NCI-H2081 treated with DMSO at 0.1 percent for 48 hours (cell line): ENCODE data around the gene DPM2.

ENCODE experiments used
- DNase-seq: peaks from one replicate; lab custom pipeline; 2025; lab: John Stamatoyannopoulos, UW

Gene DPM2

DNA sequence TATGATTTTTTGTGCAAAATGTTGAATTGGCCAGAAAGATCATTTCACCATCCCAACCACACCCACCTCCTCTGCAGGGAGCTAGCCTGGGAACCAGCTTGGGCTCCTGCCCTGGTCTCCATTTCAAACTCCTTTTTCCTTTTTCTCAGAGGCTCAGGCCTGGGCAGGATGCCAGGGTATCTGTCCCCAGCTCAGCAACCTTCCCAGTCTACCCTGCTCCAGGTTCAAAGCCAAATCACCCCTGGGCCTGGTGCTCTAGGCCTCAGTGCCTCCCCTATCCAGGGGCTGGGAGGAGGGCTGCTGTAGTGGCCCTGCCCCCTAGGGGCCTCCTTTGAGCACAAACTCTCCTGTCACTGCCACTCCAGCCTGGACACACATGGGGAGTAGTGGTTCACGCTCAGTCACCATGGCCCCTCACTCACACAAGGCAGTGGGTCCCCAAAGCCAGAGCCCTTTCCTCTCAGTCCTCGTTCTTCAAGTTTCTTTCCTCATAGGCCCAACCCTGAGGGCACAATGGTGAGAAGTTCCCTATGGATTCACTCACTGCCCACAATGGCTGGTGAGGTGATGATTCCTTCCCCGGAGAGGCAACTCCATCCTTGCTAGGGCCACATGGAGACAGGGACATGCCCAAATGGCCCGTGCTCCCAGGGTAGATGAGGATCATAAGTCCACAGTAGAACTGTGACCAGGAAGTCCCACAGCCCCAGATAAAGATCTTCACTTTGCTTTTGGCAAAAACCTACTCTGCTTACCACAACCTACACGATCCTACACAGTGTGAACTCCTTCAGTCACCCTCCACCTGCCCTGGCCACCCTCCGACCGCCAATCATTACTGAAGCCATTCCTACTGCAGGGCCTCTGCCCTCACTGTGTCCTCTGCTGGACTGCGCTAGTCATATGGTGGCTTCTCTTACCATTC, 19.2 kb downstream of the DPM2 start:
- DNase-seq, result no peak

DNA sequence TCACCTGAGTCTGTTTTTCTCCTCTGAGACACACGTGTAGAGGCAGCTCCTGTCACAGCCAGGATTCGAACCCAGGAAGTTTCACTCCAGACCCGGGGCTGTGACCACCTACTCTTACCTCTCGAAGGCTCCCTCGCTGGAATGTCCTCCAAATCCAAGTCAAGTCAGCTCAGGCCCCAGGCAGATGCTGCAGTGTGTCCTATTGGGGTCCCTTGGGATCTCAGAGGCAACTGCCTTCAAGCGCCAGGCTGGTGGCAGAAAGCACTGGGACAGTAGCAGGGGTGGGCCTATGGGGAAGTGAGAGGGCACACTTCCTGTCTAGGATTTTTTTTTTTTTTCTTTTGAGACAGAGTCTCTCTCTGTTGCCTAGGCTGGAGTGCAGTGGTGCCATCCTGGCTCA, 20.1 kb downstream of the DPM2 start:
- DNase-seq, result no peak

DNA sequence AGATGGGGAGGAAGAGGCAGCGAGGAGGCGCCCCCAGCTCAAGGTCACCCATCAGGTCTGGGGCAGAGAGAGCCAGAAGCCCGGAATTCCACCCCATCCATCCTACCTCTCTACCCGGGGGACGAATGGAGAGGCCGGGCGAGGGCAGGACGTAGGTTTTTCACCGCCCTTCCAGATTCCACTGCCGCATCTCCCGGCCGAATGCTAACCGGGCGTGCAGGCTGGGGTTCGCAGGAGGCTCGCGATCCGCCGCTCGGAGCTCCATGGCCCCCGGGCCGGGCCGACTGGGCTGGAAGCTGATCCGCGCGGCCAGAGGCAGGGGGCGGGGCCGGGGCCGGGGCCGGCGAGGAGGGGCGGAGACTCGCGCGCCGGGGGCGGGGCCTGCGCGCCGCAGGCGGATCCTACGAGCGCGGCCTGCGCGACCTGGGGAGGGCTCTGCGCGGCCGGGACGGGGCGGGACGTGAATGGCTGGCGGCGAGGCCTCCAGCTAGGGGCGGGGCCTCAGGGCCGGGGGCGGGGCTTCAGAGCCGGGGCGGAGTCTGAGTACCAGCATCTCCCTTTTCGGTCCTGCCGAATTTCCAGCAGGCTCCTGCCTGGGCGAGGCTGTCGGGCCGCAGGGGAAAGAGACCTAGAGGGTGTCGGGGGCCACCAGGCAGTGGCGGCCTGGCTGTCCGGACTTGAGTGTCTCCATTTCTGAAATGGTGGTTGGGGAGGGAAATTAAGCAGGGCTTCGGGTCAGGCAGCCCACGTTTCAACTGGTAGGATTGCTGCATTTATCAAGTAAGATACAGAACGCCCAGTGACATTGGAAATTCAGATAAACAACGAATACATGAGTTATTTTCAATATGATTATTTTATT, 20.7 kb downstream of the DPM2 start, which contains the start of gene ST6GALNAC4:
Gene ST6GALNAC4, minus strand, starts transcription at position 322 of the 862 bp plus-strand sequence. CDS start 622 bp downstream, outside the sequence.
- no peak for DNase-seq

DNA sequence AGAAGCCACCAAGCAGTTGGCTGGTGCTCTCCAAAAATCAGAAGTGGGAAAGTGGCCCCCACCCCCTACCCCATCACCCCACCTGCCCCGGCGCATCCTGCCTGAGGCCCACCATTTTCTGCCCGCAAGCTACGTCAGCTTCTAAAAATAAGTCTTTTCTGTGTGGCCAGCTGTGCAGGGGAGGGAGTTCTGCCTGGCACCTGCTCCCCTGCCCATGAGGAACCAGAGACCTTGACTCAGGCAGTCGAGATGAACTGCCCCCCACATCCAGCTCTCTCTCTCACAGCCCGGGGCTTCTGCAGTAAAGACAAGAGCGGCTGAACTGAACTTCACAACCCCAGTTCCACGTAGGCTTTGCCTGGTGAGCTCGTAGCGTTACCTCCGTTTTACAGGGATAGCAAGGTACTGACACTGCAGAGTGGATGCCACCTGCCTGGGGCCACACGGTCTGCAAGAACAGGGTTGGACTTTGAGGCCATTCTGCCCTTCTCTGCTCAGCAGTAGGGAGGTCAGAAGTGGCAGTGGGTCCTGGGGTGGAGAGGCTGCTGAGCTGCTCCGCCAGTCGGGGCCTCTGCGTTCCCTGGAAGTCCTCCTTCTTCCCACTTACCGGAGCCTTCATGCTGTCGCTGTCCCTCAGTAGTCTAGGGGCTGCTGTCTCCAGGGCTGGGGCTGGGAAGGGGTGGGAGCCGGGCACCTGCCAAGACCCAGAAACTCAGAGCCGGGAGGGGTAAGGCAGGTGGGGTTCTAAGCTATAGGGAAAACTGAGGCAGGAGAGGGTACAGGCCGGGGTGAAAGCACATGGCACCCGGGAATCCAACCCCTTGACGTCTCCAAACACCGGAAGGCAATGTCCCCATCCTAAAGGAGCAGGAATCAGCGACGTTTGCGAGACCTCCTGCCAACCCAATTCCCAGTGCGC, 21.6 kb downstream of the DPM2 start:
- DNase-seq, result no peak

DNA sequence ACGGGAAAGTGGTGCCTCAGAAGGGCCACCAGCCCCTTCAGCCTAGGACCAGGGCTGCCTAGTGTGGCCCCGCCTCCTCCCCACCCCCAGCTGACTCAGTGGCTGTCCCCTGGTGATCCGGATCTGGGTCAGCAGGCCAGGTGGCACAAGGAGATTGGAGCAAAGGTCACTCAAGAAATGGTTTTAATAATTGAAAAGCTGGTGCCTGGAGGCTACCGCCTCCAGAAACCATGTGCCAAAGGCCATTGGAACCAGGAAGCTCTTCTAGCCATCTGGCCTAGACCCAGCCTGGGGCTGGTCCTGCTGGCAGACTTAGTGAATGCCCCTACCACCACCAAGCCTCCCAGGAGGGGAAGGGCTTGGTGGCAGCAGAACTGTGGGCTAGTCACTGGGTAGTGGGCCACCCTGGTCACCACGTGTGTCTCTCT, 22.3 kb downstream of the DPM2 start:
- DNase-seq, result no peak

DNA sequence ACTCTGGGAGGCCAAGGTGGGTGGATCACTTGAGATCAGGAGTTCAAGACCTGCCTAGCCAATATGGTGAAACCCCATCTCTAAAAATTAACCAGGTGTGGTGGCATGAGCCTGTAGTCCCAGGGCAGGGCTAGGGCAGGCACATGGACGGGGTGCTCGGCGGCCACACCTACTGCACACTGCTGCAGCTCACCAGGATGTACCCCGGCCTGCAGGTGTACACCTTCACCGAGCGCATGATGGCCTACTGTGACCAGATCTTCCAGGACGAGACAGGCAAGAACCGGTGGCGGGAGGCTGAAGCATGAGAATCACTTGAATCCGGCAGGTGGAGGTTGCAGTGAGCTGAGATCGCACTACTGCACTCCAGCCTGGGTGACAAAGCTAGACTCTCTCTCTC, 24.0 kb downstream of the DPM2 start:
- no peak for DNase-seq

DNA sequence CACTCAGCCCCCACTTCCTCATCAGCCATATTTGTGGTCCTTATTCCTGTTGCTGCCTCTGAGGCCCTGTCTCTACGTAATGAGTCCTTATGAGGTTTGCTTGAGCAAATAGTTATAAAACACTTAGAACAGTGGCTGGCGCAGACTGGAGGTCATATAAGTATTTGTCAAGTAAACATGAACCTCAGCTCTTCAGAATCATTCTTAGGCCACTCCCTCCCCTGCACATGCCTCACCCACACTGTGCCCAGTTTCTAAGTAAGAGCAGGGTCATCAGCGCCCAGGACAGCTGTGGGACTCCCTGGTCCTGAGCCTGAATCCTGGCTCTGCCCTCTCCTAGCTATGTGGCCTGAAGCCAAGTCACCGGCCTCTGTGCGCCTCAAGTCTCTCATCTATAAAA, 24.8 kb downstream of the DPM2 start:
- no peak for DNase-seq

DNA sequence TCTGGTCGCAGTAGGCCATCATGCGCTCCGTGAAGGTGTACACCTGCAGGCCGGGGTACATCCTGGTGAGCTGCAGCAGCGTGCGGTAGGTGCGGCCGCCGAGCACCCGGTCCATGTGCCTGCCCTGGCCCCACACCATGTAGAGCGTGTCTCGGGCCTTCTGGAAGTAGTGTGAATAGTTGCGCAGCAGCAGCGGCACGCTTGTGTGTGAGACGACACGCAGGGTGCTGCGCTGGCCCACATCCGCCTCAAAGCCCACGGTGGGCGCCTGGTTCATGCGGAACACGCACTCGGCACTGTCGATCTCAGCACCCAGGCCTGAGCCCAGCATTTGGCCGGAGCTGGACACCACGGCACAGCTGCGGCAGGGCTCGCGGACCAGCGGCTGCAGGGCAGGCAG, 25.4 kb downstream of the DPM2 start:
- DNase-seq, result no peak

DNA sequence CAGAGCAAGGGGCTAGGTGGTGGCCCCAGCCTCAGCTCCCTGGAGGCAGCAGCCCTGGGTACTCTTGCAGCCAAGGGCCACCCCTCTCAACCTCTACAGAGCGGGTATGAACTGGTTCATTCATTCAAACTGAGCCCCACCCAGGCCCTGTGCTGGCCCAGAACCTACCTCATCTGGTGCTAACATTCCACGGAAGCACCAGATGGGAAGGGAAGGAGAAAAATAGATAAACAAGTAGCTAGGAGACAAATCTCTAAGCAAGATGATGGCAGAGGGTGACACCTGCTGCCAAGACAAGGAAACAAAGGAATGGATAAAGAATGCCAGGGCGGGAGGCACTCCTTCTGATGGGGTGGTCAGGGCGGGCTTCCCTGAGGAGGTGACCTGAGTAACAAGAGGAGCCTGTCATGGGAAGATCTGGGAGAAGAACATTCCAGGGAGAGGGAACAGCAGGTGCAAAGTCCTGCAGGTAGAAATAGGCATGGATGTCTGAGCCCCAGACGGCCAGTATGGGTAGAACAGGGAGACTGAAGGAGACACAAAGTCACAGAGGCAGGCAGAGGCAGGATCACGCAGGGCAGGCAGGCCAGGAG, 26.9 kb downstream of the DPM2 start:
- no peak for DNase-seq

DNA sequence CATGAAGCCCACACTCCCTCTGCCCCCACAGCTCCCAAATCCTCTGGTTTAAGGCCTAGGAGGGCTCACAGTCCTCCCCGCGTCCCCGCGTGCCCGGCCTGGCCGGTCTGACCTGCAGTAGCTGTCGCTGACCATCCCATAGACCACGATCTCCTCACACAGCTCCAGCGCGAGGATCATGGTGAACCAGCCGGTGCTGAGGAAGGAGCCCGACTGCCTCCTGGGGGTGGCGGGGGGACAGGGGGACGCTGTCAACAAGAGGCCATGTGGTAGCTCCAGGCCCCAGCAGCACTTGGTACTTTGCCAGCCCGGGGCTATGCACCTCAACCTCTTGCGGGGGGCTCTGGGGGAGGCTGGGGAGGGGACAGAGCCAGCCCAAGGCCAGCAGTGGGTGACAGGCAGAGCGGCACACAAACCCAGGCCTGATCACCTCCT, 27.8 kb downstream of the DPM2 start:
- no peak for DNase-seq

DNA sequence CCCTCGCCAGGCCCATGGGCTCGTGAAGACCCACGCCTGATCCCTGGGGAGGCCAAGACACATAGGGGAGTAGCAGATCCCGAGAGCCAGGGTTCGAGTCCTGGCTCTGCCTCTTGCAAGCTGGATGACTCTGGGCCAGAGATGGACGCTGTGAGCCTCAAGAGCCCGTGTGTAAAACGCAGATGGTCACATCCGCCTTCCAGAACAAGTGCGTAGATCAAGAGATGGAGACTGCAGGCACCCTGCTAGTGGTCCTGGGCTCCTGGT, 29.1 kb downstream of the DPM2 start:
- DNase-seq, result no peak

DNA sequence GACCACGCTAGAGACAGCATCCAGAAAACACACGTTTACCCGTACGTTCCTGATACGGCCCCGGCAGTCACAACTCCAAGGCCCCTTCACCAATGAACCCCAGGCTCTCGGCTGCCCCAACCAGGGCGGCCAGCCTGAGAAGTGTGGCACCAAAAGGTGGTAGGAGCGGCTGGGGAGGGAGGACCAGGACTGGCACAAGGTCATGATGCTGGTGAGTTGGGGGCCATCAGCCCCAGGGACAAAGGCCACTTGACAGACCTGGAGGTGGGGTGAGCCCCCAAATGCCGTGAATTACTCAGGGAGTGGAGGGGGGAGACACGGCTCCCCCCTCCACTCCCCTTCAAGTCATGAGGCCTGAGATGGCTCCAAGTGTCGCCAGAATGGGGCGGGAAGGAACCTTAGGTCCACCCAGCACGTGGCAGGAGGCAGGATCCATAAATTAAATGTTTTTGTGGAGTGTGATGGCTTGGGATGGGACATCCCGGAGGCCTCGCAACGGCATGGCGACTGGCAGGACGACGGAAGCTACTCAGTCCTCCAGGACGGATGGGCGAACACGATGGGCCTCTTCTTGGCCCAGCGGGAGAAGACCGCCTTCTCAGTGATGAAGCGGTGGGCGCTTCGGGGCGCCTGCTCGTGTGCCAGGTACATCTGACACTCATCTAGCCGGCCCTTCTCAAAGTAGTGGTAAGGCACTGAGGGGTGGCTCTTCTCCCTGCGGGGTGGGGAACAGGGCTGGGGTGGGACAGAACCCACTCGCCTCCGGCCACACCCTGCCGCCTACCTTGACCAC, 29.6 kb downstream of the DPM2 start:
- no peak for DNase-seq

DNA sequence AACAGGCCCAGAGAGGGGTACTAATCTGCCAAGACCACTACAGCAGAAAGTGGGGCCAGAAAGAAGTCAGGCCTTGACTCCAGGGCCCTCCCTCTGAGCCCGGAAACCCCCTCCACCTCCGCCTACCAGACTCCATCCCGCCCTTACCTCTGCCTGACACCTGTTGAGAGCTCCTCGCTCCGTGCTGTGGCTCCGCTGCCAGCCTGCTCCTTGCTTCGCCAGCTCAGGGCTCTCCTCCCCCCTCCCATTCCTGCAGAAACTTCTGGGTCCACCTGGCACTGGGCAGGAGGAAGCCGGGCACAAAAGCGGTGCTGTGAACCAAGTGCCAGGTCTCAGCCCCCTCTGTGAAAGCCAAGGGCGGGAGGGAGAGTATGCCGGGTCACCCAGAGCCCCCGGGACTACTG, 31.9 kb downstream of the DPM2 start:
- DNase-seq, result no peak

DNA sequence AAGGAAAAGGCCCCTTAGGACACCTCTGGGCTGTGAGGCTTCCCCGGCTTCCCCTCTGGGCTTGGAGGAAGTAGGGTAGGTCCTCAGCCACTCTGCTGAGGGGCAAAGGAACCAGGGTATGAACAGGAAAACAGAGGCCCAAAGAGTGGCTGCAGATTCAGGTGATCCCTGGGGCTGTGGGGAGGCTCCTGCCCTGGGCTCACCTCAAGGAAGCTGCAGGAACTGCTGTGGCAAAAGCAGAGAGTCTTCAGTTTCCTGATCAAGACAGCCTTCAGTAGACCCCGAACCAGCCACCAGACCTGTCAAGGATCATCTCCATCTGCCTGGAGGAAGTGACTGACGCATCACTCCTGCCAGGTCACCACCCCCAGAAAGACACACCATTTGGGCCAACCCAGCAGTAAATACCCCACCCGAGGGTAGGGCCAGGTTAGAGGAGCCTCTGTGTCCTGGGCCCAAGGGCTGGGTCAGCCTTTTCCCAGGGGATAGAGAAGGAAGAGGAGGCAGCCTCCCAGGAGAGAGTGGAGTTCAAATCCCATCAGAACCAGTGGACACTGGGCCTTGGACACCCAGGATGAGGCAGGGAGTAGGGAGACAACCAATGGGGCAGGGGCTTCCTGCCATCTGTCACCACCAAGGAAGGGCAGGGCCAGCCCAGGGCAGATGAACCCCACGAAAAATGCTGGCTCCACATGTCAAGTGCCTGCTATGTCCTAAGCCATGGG, 32.5 kb downstream of the DPM2 start:
- DNase-seq, result no peak

DNA sequence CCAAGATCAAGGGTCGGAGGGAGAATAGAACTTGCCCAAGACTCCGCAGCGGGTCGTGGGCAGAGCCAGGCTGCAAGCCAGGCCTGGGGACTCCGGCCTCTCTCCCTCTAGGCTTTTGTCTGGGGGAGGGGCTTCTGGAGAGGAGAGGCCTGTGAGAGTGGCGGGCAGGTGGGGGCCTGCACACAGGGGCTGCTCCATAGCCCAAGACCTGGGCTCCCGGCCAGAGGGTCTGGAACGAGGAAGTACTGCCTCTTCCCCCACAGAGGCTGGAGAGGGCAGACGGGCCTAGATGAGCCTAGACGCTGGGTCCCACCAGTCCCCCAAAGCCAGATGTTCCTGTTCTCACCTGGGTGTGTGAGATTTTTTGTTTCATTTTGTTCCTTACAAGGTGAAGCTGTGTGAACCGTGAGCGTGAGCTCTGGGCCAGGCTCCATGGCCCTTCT, 33.1 kb downstream of the DPM2 start:
- no peak for DNase-seq

DNA sequence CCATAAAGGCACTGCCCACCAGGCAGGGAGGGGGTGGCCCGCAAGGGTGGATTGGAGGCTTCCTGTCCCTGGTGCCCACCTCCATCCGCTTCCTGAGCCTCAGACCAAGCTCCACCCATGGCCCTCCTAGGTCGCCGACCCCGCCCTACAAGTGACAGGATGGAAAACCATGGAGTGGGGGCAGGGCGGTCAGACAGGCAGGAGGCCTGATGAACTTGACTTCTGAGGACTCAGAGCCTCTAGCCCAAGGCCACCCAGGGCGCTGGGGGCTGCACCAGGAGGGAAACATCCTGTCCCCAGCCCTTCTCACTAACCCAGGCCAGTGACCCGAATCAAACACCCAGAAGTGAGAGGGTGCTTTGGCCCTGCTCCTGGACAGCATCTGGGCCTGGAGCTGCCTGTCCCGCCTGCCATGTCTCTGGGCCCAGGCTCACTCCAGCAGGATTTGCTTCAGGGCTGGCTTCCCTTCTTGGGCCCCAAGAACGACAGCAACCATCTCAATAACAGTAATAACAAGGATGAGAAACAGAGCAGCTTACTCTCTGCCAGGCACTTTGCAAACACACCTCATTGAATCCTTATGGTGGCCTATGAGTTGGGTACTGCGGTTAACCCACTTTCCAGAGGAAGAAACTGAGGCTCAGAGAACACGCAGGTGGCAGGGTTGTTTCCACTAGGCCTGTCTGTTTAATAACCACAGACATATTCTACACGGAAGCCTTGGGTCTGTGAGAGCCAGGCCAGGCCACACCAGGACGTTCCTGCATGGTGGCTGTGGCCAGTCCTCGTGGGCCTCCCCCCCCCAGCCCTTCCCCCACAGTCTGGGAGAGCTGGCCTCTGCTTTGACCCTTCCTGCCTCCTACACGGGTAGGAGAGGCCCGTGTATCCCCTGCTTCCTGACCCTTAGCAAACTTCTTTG, 33.8 kb downstream of the DPM2 start:
- no peak for DNase-seq

DNA sequence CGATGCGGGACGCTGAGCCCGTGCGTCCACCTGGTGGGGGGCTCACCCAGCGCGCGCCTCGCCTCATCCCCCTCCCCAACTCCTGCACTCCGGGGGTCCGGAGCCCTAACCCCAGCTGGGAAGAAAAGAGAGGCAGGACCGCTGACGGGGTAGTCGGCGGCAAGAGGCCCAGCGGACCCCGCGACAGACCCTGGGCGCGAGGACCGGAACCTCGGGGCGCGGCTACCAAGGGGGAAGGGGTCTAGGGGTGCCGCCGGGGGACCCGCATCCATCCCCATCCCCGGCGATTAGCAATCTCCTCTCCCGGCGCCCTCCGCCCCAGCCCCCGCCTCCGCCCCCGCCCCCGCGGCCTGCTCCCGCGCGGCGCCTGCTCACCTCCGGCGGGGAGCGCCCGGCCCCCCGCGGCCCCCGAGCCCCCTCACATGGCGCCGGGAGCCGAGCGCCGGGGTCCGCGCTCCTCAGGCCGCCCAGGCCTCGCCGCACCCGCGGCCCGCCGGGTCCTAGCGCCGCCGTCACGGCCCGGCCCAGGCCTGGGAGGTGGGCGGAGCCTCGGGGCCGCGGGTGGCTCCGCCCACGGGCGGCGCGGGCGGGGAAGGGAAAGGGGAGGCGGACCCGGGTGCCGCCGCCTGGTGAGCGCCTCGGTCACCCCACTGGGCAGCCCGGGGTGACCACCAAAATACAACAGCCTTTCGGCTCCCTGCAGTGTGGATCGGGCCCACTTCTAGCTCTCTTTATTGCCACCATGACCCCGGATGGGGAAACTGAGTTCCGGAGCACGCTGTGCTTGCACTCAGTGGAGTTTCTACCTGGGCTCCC, 38.3 kb downstream of the DPM2 start, which contains the start of gene ST6GALNAC6:
Gene ST6GALNAC6, minus strand, starts transcription at position 476 of the 816 bp plus-strand sequence. CDS start 1,622 bp downstream, outside the sequence.
- no peak for DNase-seq
